Measurements from ENCODE around the gene USH1G.

DNA sequence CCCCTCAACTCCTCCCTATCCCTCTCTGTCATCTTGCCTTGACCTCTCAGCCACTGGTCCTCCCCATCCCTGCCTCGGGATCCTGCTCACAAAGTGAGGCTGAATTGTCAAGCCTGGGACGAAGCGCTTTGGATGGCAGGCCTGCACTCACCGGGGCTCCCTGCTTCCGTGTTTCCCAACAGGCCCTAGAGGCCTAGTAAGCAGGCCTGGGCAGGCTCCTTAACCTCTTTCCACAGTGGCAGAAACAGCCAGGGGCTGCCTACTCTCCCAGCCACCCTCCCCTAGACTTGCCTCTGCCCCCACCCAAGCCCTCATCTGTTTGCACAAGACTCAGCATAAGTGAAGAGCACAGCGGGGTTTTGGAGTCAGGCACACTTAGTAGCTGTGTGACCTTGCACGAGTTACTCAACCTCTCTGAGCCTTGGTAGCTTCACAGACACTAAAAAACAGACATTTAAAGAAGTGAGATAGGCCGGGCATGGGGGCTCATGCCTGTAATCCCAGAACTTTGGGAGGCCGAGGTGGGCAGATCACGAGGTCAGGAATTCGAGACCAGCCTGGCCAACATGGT lies 24.6 kb downstream of the USH1G start:
- TF ChIP-seq POLR2AphosphoS5 (IDR thresholded peaks at IDR 0.05; ENCODE audit: low read depth, low read length) (no peak), POLR2A (IDR thresholded peaks at IDR 0.05; ENCODE audit: low read depth, low read length) (no peak)
